ENCODE data around the gene NELL2.

- no peak for TF ChIP-seq EZH2 (IDR thresholded peaks at IDR 0.05)
- TF ChIP-seq POLR2AphosphoS5 (IDR thresholded peaks at IDR 0.05; ENCODE audit: borderline replicate concordance, low read depth, low read length): no peak
Observed at GRCh38 chr12:44696542-44696941, 179.6 kb downstream of the NELL2 start.

All from SK-N-MC (cell line).